SK-N-SH (cell line): ENCODE data around the gene KIF16B. TPM values are rescaled to one million over a fixed set of nuclear protein-coding genes. Genes with fewer than 3 reads are reported as not detected.

Source experiments
- CTCF ChIA-PET: fragments of 300-600, 350-600 bp; formaldehyde crosslinking; extraction: SDS; loops from one replicate; lab custom pipeline; 2021; lab: Yijun Ruan, JAX
- POLR2A ChIA-PET: fragments of 350-600 bp; sonication (Branson Sonifier 250); formaldehyde crosslinking; extraction: SDS; loops from one replicate; lab custom pipeline; 2020; ENCODE audit warnings: antibody characterized with exemption, inconsistent platforms; lab: Yijun Ruan, JAX
- DNase-seq: peaks from one replicate; pipeline ENCODE4 v3.0.0; 2012
- H2AFZ ChIP-seq: fragments of 200-600 bp; sonication (generic); 2 replicates; pipeline ENCODE4 v1.8.1; 2016; ENCODE audit warnings: antibody characterized with exemption, mild to moderate bottlenecking, low read depth
- H3F3A ChIP-seq: fragments of 200-600 bp; sonication (generic); replicated peaks from 2 replicates; pipeline ENCODE3; 2016; ENCODE audit warnings: antibody characterized with exemption, mild to moderate bottlenecking; ENCODE audit not compliant: insufficient read depth
- H3K27ac ChIP-seq, 2 experiments: fragments of 200-500 bp in 1 of 2; fragments of 200-600 bp in 1 of 2; sonication (Bioruptor generic) in 1 of 2; sonication (generic), shearing (Covaris generic) in 1 of 2; 2 replicates each; pipeline versions ENCODE4 v1.5.1 to v1.6.1; 2014 to 2016; ENCODE audit warnings: low read depth in 2 of 2, inconsistent platforms in 1 of 2, low read length in 1 of 2, mild to moderate bottlenecking in 1 of 2, mixed read lengths in 1 of 2
- H3K27me3 ChIP-seq: fragments of 200-600 bp; sonication (generic), shearing (Covaris generic); 2 replicates; pipeline ENCODE4 v1.6.1; 2016; ENCODE audit warnings: mixed run types; ENCODE audit not compliant: insufficient read depth
- H3K36me3 ChIP-seq, 2 experiments: fragments of 200-500 bp in 1 of 2; fragments of 200-600 bp in 1 of 2; sonication (Bioruptor generic) in 1 of 2; sonication (generic) in 1 of 2; replicated peaks in 1 of 2; 2 replicates each; pipeline versions ENCODE3 to v1.5.1; 2014 to 2016; ENCODE audit warnings: low read length in 1 of 2, mild to moderate bottlenecking in 1 of 2; ENCODE audit not compliant: insufficient read depth in 2 of 2, control insufficient read depth in 1 of 2
- H3K4me1 ChIP-seq, 2 experiments: fragments of 200-500 bp in 1 of 2; fragments of 200-600 bp in 1 of 2; sonication (Bioruptor generic) in 1 of 2; sonication (generic), shearing (Covaris generic) in 1 of 2; 2 replicates each; pipeline versions ENCODE4 v1.5.1 to v1.6.1; 2014 to 2016; ENCODE audit warnings: low read depth in 1 of 2, low read length in 1 of 2, mixed run types in 1 of 2; ENCODE audit not compliant: insufficient read depth in 2 of 2, control insufficient read depth in 1 of 2
- H3K4me2 ChIP-seq: fragments of 200-600 bp; sonication (generic), shearing (Covaris generic); 2 replicates; pipeline ENCODE4 v1.6.1; 2017; ENCODE audit warnings: mixed run types
- H3K4me3 ChIP-seq, 2 experiments: fragments of 200-500 bp in 1 of 2; fragments of 200-600 bp in 1 of 2; sonication (Bioruptor generic) in 1 of 2; sonication (generic), shearing (Covaris generic) in 1 of 2; 2 replicates each; pipeline versions ENCODE4 v1.5.1 to v1.8.1; 2014 to 2016; ENCODE audit warnings: low read depth in 2 of 2, inconsistent platforms in 1 of 2, low read length in 1 of 2, mild to moderate bottlenecking in 1 of 2, mixed read lengths in 1 of 2, moderate library complexity in 1 of 2
- H3K79me2 ChIP-seq: fragments of 200-600 bp; sonication (generic); 2 replicates; pipeline ENCODE4 v1.8.1; 2017; ENCODE audit warnings: mild to moderate bottlenecking; ENCODE audit not compliant: insufficient read depth
- H3K9ac ChIP-seq: fragments of 200-600 bp; sonication (generic); 2 replicates; pipeline ENCODE4 v1.6.1; 2017; ENCODE audit warnings: mixed run types
- H3K9me2 ChIP-seq: fragments of 200-600 bp; sonication (generic); 2 replicates; pipeline ENCODE4 v1.6.1; 2017; ENCODE audit warnings: mixed run types
- H3K9me3 ChIP-seq: fragments of 200-600 bp; sonication (generic); 2 replicates; pipeline ENCODE4 v1.6.1; 2017; ENCODE audit warnings: mixed run types, mild to moderate bottlenecking, moderate library complexity
- H4K20me1 ChIP-seq: fragments of 200-600 bp; sonication (generic); 2 replicates; pipeline ENCODE4 v1.6.1; 2017; ENCODE audit warnings: mild to moderate bottlenecking, mixed run types; ENCODE audit not compliant: insufficient read depth
- ELF1 ChIP-seq: IDR thresholded peaks from 2 replicates; pipeline ENCODE4 v1.4.0; 2012
- EZH2phosphoT487 ChIP-seq: fragments of 200-600 bp; sonication (generic); IDR thresholded peaks from 2 replicates; pipeline ENCODE4 v1.6.1; 2017; ENCODE audit warnings: low read depth, mixed run types, mild to moderate bottlenecking, antibody characterized with exemption, moderate library complexity, borderline replicate concordance
- FOXJ3 ChIP-seq: sonication (generic); formaldehyde crosslinking; IDR thresholded peaks from 2 replicates; pipeline ENCODE4 v1.5.1; 2020; ENCODE audit warnings: mild to moderate bottlenecking, missing genetic modification reagents
- FOXM1 ChIP-seq: IDR thresholded peaks from 2 replicates; pipeline ENCODE4 v1.4.0; 2012; ENCODE audit warnings: low read depth, mild to moderate bottlenecking
- GABPA ChIP-seq: IDR thresholded peaks from 2 replicates; pipeline ENCODE4 v1.4.0; 2012; ENCODE audit warnings: low read depth, mild to moderate bottlenecking
- MEF2A ChIP-seq: IDR thresholded peaks from 2 replicates; pipeline ENCODE4 v1.4.0; 2012; ENCODE audit warnings: low read depth, borderline replicate concordance
- MXI1 ChIP-seq: IDR thresholded peaks from 2 replicates; pipeline ENCODE4 v1.6.1; 2012; ENCODE audit warnings: mild to moderate bottlenecking, low read depth, low read length, improper control_type of control experiment
- NRF1 ChIP-seq: IDR thresholded peaks from 2 replicates; pipeline ENCODE4 v1.6.1; 2012; ENCODE audit warnings: low read depth, mild to moderate bottlenecking, low read length
- RAD21 ChIP-seq: IDR thresholded peaks from 2 replicates; pipeline ENCODE4 v1.6.1; 2012; ENCODE audit warnings: mild to moderate bottlenecking, low read length
- SIN3A ChIP-seq: IDR thresholded peaks from 2 replicates; pipeline ENCODE4 v1.6.1; 2012; ENCODE audit warnings: low read depth, mild to moderate bottlenecking, low read length, moderate library complexity, borderline replicate concordance
- TAF1 ChIP-seq: IDR thresholded peaks from 2 replicates; pipeline ENCODE4 v1.6.1; 2012; ENCODE audit warnings: low read depth, mild to moderate bottlenecking, low read length, moderate library complexity, borderline replicate concordance
- TCF12 ChIP-seq: IDR thresholded peaks from 2 replicates; pipeline ENCODE4 v1.4.0; 2012
- YY1 ChIP-seq: IDR thresholded peaks from 2 replicates; pipeline ENCODE4 v1.4.0; 2012; ENCODE audit warnings: low read depth, mild to moderate bottlenecking
- WGBS: methylation state at CpG from one replicate; pipeline ENCODE4 v1.1.6; 2017; ENCODE audit warnings: low lambda C conversion rate; 5-methylcytosine and 5-hydroxymethylcytosine counted together
- polyA plus RNA-seq, 3 experiments: library from polyadenylated mRNA; depleted of rRNA; stranded (reverse); fragments of >200 nt; gene quantifications; 2 replicates each; pipeline ENCODE4 v1.2.3, GENCODE V29; 2012
- TF ChIP-seq, protein P1 (sequence below): IDR thresholded peaks from 2 replicates; pipeline ENCODE4 v1.4.0; 2012; ENCODE audit warnings: low read depth
- TF ChIP-seq, protein P2 (sequence below): fragments of 200-600 bp; sonication (generic); IDR thresholded peaks from 2 replicates; pipeline ENCODE4 v1.6.1; 2017; ENCODE audit warnings: antibody characterized with exemption, mild to moderate bottlenecking, moderate library complexity
- TF ChIP-seq, protein P3 (sequence below): fragments of 150-350 bp; IDR thresholded peaks from 2 replicates; pipeline ENCODE4 v1.6.1; 2016; ENCODE audit warnings: mild to moderate bottlenecking, low read depth, low read length
- TF ChIP-seq, protein P4 (sequence below): fragments of 150-350 bp; IDR thresholded peaks from 2 replicates; pipeline ENCODE4 v1.6.1; 2017; ENCODE audit warnings: antibody characterized with exemption, low read length, low read depth, borderline replicate concordance

Gene KIF16B
- polyA plus RNA-seq, 1 of the 3 experiments (the other 2 are of a cell fraction), result 3.3 TPM

DNA sequence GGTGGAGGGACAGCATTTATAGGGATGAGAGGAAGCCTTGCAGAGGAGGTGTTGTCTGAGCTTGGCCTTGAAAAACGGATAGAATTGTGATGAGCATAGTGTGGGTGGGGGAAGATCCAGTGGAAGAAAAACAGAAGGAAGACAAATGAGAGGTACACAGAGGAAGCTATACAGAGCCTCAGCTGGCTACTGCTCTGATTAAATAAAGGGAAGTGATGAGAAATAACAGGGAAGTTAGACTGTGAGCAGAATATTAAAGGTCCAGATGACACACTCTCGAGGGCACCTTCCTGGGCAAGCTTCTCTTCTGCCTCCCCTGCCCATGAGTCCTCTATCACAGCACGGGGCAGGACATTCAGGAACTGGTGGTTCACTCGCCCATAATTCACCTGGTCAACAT lies 182.3 kb downstream of the KIF16B start:
- ChIA-PET CTCF (no interaction called here), POLR2A (no interaction called here)
- 70% methylated on average over 4 of the region's 4 CpGs for WGBS
- Histone ChIP-seq H3K27me3 (no peaks in the 10 kb centered on the region), H3K4me3 (no peak overlapping the region), H3K36me3 (no peaks in the 10 kb centered on the region), H3K4me2 (no peak overlapping the region), H2AFZ (no peak overlapping the region), H3K4me1 (no peaks in the 10 kb centered on the region), H3K9me2 (no peaks in the 10 kb centered on the region), H4K20me1 (no peaks in the 10 kb centered on the region), H3F3A (no peaks in the 10 kb centered on the region), H3K9me3 (no peaks in the 10 kb centered on the region), H3K27ac (no peak overlapping the region), H3K9ac (no peak overlapping the region), H3K79me2 (no peaks in the 10 kb centered on the region)
- DNase-seq, result no peak
- TF ChIP-seq FOXM1 (no peak), ELF1 (no peak), EZH2phosphoT487 (no peak), TAF1 (no peak), SIN3A (no peak), NRF1 (no peak), MXI1 (no peak), FOXJ3 (CRISPR knock-in tag) (no peak), TCF12 (no peak), YY1 (no peak), GABPA (no peak), RAD21 (no peak), MEF2A (no peak)
- TF ChIP-seq, protein P1, sequence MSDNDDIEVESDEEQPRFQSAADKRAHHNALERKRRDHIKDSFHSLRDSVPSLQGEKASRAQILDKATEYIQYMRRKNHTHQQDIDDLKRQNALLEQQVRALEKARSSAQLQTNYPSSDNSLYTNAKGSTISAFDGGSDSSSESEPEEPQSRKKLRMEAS, result no peak
- TF ChIP-seq, protein P2, sequence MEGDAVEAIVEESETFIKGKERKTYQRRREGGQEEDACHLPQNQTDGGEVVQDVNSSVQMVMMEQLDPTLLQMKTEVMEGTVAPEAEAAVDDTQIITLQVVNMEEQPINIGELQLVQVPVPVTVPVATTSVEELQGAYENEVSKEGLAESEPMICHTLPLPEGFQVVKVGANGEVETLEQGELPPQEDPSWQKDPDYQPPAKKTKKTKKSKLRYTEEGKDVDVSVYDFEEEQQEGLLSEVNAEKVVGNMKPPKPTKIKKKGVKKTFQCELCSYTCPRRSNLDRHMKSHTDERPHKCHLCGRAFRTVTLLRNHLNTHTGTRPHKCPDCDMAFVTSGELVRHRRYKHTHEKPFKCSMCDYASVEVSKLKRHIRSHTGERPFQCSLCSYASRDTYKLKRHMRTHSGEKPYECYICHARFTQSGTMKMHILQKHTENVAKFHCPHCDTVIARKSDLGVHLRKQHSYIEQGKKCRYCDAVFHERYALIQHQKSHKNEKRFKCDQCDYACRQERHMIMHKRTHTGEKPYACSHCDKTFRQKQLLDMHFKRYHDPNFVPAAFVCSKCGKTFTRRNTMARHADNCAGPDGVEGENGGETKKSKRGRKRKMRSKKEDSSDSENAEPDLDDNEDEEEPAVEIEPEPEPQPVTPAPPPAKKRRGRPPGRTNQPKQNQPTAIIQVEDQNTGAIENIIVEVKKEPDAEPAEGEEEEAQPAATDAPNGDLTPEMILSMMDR, result no peak
- TF ChIP-seq, protein P3, sequence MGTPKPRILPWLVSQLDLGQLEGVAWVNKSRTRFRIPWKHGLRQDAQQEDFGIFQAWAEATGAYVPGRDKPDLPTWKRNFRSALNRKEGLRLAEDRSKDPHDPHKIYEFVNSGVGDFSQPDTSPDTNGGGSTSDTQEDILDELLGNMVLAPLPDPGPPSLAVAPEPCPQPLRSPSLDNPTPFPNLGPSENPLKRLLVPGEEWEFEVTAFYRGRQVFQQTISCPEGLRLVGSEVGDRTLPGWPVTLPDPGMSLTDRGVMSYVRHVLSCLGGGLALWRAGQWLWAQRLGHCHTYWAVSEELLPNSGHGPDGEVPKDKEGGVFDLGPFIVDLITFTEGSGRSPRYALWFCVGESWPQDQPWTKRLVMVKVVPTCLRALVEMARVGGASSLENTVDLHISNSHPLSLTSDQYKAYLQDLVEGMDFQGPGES, result no peak
- TF ChIP-seq, protein P4, sequence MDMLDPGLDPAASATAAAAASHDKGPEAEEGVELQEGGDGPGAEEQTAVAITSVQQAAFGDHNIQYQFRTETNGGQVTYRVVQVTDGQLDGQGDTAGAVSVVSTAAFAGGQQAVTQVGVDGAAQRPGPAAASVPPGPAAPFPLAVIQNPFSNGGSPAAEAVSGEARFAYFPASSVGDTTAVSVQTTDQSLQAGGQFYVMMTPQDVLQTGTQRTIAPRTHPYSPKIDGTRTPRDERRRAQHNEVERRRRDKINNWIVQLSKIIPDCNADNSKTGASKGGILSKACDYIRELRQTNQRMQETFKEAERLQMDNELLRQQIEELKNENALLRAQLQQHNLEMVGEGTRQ, result no peak
